SJCRH30 (cell line): Measurements from ENCODE around the gene LDLRAD4. TPM values are rescaled to one million over a fixed set of nuclear protein-coding genes. Genes with fewer than 3 reads are reported as not detected.

Source experiments
- DNase-seq, 2 experiments: peaks; one replicate each; pipeline ENCODE4 v3.0.0-alpha.2; 2015 to 2020
- H3K27ac ChIP-seq: fragments of 250-450 bp; sonication (Bioruptor Pico); 2 replicates; pipeline ENCODE4 v1.5.1; 2020; ENCODE audit warnings: mild to moderate bottlenecking, moderate library complexity
- H3K27me3 ChIP-seq: fragments of 250-450 bp; sonication (Bioruptor Pico); 2 replicates; pipeline ENCODE4 v1.5.1; 2020; ENCODE audit warnings: mild to moderate bottlenecking, moderate library complexity
- H3K36me3 ChIP-seq: fragments of 250-450 bp; sonication (Bioruptor Pico); 2 replicates; pipeline ENCODE4 v1.5.1; 2020; ENCODE audit warnings: mild to moderate bottlenecking, moderate library complexity
- H3K4me1 ChIP-seq: fragments of 250-450 bp; sonication (Bioruptor Pico); 2 replicates; pipeline ENCODE4 v1.5.1; 2020; ENCODE audit warnings: mild to moderate bottlenecking, moderate library complexity
- H3K4me3 ChIP-seq: fragments of 250-450 bp; sonication (Bioruptor Pico); 2 replicates; pipeline ENCODE4 v1.5.1; 2020; ENCODE audit warnings: mild to moderate bottlenecking, moderate library complexity
- H3K9me3 ChIP-seq: fragments of 250-450 bp; sonication (Bioruptor Pico); replicated peaks from 2 replicates; pipeline ENCODE4 v1.5.1; 2020; ENCODE audit warnings: mild to moderate bottlenecking, moderate library complexity
- total RNA-seq: library from RNA; depleted of rRNA; stranded (reverse); fragments of >200 nt; shearing (Covaris generic); gene quantifications from 2 replicates; pipeline ENCODE4 v1.2.3, GENCODE V29; 2014; rRNA removed

LDLRAD4 gene
- total RNA-seq = 0.26 and 0.43 TPM in 2 replicates

GRCh38 chr18:13218368-13218991, at the start of gene LDLRAD4:
TSS of gene LDLRAD4 (plus strand) at chr18:13218760.
- Histone ChIP-seq H3K27me3 (no peaks in the 10 kb centered on the region), H3K4me1 (no peaks in the 10 kb centered on the region), H3K4me3 (peak within 1 kb of the TSS; percentile 55)

DNA sequence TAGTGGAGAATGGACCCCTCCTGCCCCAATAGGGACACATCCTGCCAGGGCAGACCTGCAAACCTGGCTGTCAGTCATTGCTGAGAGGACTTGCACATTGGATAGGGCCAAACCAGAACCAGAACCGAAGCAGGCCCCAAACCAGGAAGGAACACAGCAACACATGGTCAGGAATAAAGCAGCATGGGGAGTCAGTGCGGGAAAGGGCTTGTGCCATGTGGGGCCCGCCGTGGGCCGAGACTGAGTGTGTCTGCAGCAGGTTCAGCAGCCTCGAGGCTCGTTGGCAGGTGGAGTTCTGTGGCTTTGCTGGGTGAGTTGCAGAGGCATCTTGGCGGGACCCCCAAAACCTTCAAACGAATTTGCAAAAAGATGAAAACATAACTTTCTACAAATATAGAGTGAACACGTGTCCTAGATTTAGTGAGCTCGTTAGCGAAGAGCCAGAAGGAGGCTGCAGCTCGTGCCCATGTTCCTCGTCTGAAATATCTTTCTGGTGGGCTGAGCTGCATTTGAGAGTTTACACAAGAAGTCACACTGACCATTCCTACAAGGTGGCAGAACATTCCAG, 44.9 kb upstream of the LDLRAD4 start:
- Histone ChIP-seq H3K27me3 (no peaks in the 10 kb centered on the region), H3K4me3 (no peak overlapping the region), H3K27ac (no peak overlapping the region), H3K36me3 (no peaks in the 10 kb centered on the region), H3K4me1 (no peaks in the 10 kb centered on the region), H3K9me3 (no peaks in the 10 kb centered on the region)
- DNase-seq = no peak

More at GRCh38 chr18:13218368-13218991, at the start of gene LDLRAD4:
- Histone ChIP-seq H3K36me3 (no peaks in the 10 kb centered on the region), H3K9me3 (no peaks in the 10 kb centered on the region), H3K27ac (no peak within 1 kb of the TSS)
- DNase-seq = no peak

DNA sequence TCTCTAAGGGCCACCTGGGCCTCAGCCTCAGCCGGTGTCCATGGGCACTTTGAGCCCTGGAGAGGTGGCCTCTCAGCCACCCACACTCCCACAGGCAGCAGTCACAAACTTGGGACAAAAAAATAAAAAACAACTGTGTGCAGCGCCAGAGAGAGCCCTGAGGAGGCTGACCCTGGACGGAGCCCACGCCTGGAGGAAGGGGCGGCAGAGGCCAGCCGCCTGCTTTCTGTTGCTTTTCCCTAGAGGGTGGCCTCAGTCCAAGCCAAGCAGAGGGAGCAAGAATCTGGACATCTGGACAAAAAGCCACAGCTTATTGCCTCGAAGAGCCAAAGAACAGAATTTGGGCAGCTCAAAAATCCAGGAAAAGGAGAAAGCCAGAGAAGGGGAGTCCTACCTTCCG, 43.3 kb upstream of the LDLRAD4 start:
- Histone ChIP-seq H3K27me3 (no peaks in the 10 kb centered on the region), H3K36me3 (no peaks in the 10 kb centered on the region), H3K4me1 (no peaks in the 10 kb centered on the region), H3K27ac (no peak overlapping the region), H3K4me3 (no peak overlapping the region), H3K9me3 (no peaks in the 10 kb centered on the region)
- DNase-seq = no peak

GRCh38 chr18:13175754-13176210, 42.8 kb upstream of the LDLRAD4 start:
- DNase-seq = no peak
- Histone ChIP-seq H3K36me3 (no peaks in the 10 kb centered on the region), H3K4me3 (no peak overlapping the region), H3K4me1 (no peaks in the 10 kb centered on the region), H3K27me3 (no peaks in the 10 kb centered on the region), H3K9me3 (no peaks in the 10 kb centered on the region), H3K27ac (no peak overlapping the region)

GRCh38 chr18:13176847-13177246, 41.7 kb upstream of the LDLRAD4 start:
- DNase-seq = no peak

DNA sequence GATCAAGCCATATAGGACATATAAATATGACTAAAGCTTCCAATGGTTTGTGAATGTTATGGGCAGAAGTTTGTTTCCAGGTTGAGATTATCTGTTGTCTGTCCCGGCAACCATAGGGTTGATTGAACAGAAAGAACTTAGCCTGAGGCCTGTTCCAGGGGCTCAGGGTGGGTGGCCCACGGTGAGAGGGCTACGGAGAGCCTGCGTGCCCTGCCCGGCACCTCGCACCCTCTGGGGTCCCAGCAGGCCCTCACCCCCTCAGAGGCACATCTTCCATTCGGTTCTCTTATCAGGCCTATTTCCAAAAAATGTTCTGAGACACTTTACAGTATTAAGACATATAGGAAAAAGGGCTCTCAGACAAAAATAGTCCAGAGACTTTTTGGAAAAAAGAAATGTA, 40.4 kb upstream of the LDLRAD4 start:
- no peaks in the 10 kb centered on the region for H3K27me3 ChIP-seq
- no peaks in the 10 kb centered on the region for H3K36me3 ChIP-seq
- DNase-seq = no peak
- no peak overlapping the region for H3K4me3 ChIP-seq
- no peak overlapping the region for H3K27ac ChIP-seq
- no peaks in the 10 kb centered on the region for H3K9me3 ChIP-seq
- H3K4me1 ChIP-seq = no peaks in the 10 kb centered on the region

More at GRCh38 chr18:13176847-13177246, 41.7 kb upstream of the LDLRAD4 start:
- no peak overlapping the region for H3K4me3 ChIP-seq
- no peaks in the 10 kb centered on the region for H3K4me1 ChIP-seq
- no peaks in the 10 kb centered on the region for H3K36me3 ChIP-seq
- H3K27me3 ChIP-seq = no peaks in the 10 kb centered on the region
- no peak overlapping the region for H3K27ac ChIP-seq
- H3K9me3 ChIP-seq = no peaks in the 10 kb centered on the region

DNA sequence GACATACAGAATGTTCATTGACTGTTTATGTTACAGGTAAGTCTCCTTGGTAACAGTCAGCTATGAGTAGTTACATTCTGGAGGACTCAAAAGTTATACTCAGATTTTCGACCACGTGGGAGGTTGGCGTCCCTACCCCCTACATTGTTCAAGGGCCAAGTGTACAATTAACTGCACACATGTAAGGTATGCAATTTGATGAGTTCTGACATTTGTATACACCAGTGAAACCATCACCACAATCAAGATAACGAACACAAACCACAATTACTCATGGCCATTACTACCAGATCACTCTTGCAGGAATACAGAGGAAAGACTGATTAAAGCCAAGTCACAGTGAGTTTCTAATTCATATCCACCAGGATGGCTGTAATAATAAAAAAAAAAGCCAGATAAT, 39.6 kb upstream of the LDLRAD4 start:
- H3K36me3 ChIP-seq = no peaks in the 10 kb centered on the region
- no peaks in the 10 kb centered on the region for H3K9me3 ChIP-seq
- no peaks in the 10 kb centered on the region for H3K27me3 ChIP-seq
- no peak overlapping the region for H3K4me3 ChIP-seq
- DNase-seq = no peak
- H3K27ac ChIP-seq = no peak overlapping the region
- H3K4me1 ChIP-seq = no peaks in the 10 kb centered on the region

GRCh38 chr18:13179566-13180113, 38.9 kb upstream of the LDLRAD4 start:
- Histone ChIP-seq H3K27ac (no peak overlapping the region), H3K4me1 (no peaks in the 10 kb centered on the region), H3K27me3 (no peaks in the 10 kb centered on the region), H3K4me3 (no peak overlapping the region), H3K9me3 (no peaks in the 10 kb centered on the region), H3K36me3 (no peaks in the 10 kb centered on the region)
- DNase-seq = no peak

DNA sequence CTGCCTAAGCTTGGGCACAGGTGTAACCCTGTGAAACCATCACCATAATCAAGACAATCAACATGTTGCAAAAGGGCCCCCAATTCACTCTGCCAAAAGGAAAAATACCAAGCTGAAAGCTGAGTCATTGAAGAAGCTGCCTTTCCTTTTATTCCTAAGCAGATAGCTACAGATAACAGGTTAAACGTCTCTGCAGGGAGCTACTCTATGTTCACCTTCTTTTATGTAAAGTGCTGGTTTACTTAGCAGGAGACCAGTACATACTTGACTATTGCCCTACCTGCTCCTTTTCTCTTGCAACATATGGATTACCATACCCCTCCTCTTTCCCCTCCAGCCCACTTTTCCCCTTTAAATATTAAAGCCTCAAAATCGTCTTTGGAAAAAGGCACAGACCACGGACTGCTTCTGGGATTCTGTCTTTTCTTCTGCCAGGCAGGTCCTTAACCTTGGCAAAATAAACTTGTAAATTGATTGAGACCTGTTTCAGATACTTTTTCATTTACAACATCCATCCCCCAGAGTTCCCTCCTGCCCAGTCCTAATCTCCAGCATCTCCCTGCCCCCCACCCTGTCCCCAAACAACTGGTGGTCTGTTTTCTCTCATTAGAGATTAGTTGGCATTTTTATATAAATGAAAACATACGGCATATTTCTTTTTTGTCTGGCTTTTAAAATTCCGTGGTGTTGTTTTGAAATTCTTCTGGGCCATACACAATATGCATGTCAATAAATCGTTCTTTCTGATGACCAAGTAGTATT, 37.8 kb upstream of the LDLRAD4 start:
- H3K36me3 ChIP-seq = no peaks in the 10 kb centered on the region
- H3K4me3 ChIP-seq = no peak overlapping the region
- H3K9me3 ChIP-seq = no peaks in the 10 kb centered on the region
- H3K27ac ChIP-seq = no peak overlapping the region
- no peaks in the 10 kb centered on the region for H3K4me1 ChIP-seq
- no peaks in the 10 kb centered on the region for H3K27me3 ChIP-seq
- DNase-seq = no peak

DNA sequence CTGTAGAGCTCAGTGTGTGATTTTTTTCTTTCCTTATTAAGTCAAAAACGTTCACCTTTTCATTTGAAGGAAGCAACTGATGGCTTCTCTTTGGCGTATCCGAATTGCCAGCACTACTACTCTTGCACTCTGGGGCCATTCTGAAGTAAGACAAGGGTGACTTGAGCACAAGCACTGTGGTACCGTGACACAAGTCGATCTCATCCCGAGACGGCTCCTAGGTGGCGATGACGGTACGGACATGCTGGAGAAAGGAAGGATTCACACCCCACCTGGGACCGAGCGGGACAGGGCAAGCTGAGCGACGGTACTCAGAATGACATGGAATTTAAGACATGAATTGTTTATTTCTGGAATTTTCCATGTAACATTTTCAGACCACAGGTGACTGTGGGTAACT, 36.8 kb upstream of the LDLRAD4 start:
- no peak for DNase-seq
- no peaks in the 10 kb centered on the region for H3K36me3 ChIP-seq
- no peak overlapping the region for H3K27ac ChIP-seq
- H3K9me3 ChIP-seq = no peaks in the 10 kb centered on the region
- no peaks in the 10 kb centered on the region for H3K4me1 ChIP-seq
- H3K27me3 ChIP-seq = no peaks in the 10 kb centered on the region
- H3K4me3 ChIP-seq = no peak overlapping the region

DNA sequence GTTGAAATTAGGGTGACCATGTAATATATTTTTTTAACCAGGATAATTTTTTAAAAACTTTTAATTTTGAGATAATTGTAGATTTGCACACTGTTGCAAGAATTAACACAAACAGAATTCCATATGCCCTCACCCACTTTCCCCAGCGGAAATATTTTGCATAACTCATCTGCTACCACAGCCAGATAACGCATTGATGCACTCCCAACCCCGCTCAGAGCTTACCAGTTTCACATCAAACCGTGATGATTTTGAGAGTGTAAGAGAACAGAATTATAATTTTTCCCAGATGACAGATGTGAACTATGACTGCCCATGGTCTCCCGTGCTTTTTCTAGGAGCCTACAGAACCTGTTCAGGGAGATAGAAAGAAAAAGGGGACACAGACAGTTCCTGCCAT, 35.2 kb upstream of the LDLRAD4 start:
- H3K4me3 ChIP-seq = no peak overlapping the region

GRCh38 chr18:13183790-13184189, 34.8 kb upstream of the LDLRAD4 start:
- DNase-seq = no peak
- no peaks in the 10 kb centered on the region for H3K36me3 ChIP-seq
- H3K27me3 ChIP-seq = no peaks in the 10 kb centered on the region
- H3K4me1 ChIP-seq = no peaks in the 10 kb centered on the region
- no peak overlapping the region for H3K27ac ChIP-seq
- H3K4me3 ChIP-seq = no peak overlapping the region
- no peaks in the 10 kb centered on the region for H3K9me3 ChIP-seq

More for the DNA sequence above, 35.2 kb upstream of the LDLRAD4 start:
- Histone ChIP-seq H3K4me1 (no peaks in the 10 kb centered on the region), H3K36me3 (no peaks in the 10 kb centered on the region), H3K27ac (no peak overlapping the region), H3K27me3 (no peaks in the 10 kb centered on the region), H3K9me3 (no peaks in the 10 kb centered on the region)
- DNase-seq = no peak

DNA sequence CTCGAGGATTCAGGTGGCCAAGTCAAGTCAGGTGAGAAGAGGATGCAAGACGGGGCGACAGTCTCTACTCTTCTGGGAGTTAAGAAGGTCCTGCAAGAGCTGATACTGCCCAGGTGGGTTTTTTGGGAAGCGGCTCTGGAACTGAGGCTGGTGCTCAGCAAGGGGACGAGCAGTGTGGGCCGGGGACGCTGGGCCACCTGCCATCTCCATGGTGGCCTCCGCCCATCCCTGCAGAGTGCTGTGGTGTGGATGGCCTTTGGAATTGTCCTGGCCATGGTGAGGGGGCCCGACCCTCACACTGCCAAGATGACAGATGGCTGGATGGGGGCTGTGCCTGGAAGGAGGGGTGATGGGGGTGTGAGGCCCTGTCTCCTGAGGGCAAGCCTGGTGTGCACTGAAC, 34.2 kb upstream of the LDLRAD4 start:
- Histone ChIP-seq H3K4me1 (no peaks in the 10 kb centered on the region), H3K9me3 (no peaks in the 10 kb centered on the region), H3K27me3 (no peaks in the 10 kb centered on the region), H3K27ac (no peak overlapping the region), H3K4me3 (no peak overlapping the region), H3K36me3 (no peaks in the 10 kb centered on the region)
- DNase-seq = no peak

- Histone ChIP-seq H3K9me3 (no peaks in the 10 kb centered on the region), H3K4me3 (no peak overlapping the region), H3K4me1 (no peaks in the 10 kb centered on the region), H3K36me3 (no peaks in the 10 kb centered on the region), H3K27me3 (no peaks in the 10 kb centered on the region), H3K27ac (no peak overlapping the region)
- no peak for DNase-seq
Measured at GRCh38 chr18:13185675-13186198, 32.8 kb upstream of the LDLRAD4 start.

DNA sequence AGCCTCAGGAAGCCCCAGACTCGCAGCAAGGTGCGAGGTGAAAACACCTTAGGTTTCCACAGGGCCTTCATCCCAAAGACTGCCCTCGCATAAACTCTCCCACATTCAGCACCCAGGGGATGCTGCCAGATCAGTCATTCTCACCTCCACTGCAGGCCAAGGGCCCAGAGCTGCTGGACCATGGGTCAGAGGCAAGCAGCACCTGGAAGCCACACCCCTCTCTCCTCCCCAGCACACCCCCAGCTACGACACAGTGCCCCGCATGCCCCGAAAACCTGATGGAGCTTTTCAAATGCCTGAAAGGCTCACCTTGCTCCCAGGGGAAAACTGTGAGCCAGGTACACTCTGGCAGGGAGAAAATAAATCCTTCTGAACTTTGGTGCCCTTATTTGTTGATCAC, 31.9 kb upstream of the LDLRAD4 start:
- no peak overlapping the region for H3K27ac ChIP-seq
- H3K9me3 ChIP-seq = no peaks in the 10 kb centered on the region
- no peak overlapping the region for H3K4me3 ChIP-seq
- H3K4me1 ChIP-seq = no peaks in the 10 kb centered on the region
- no peak for DNase-seq
- H3K36me3 ChIP-seq = no peaks in the 10 kb centered on the region
- H3K27me3 ChIP-seq = no peaks in the 10 kb centered on the region
